Panc1 (cell line): ENCODE data around the gene ASCC3. TPM values are rescaled to one million over a fixed set of nuclear protein-coding genes. Genes with fewer than 3 reads are reported as not detected.

ENCODE experiments used
- ATAC-seq: fragments of 200-7000 bp; cut with Tn5 transposase; 2 replicates; pipeline ENCODE4 v1.9.1; 2020; ENCODE audit warnings: mild to moderate bottlenecking, moderate library complexity
- BruUV-seq: library from RNA; stranded (reverse); fragments of 400-500 nt; replicated peaks from 2 replicates; lab custom pipeline; 2021; lab: Mats Ljungman, UMichigan
- CTCF ChIA-PET: fragments of 300-600 bp; sonication (Branson Sonifier 250); formaldehyde crosslinking; loops from one replicate; lab custom pipeline; 2022; ENCODE audit warnings: antibody characterized with exemption; lab: Charles Lee
- POLR2A ChIA-PET: fragments of 300-600 bp; sonication (Branson Sonifier 250); formaldehyde crosslinking; loops from one replicate; lab custom pipeline; 2022; ENCODE audit warnings: antibody characterized with exemption; lab: Charles Lee
- DNase-seq: peaks from one replicate; pipeline ENCODE4 v3.0.0-alpha.2; 2010; ENCODE audit warnings: low read depth, low spot score
- H3K27ac ChIP-seq: 2 replicates; pipeline ENCODE4 v1.5.1; 2011; ENCODE audit warnings: mild to moderate bottlenecking, low read length, inconsistent platforms
- H3K27me3 ChIP-seq: fragments of 200-500 bp; sonication (Bioruptor generic); 2 replicates; pipeline ENCODE4 v1.6.0; 2014; ENCODE audit warnings: low read length, inconsistent platforms; ENCODE audit not compliant: control insufficient read depth, insufficient read depth
- H3K36me3 ChIP-seq: fragments of 200-500 bp; sonication (Bioruptor generic); 2 replicates; pipeline ENCODE4 v1.5.1; 2014; ENCODE audit warnings: inconsistent platforms, mild to moderate bottlenecking, low read length, moderate library complexity; ENCODE audit not compliant: control insufficient read depth, insufficient read depth
- H3K4me1 ChIP-seq: 2 replicates; pipeline ENCODE4 v1.5.1; 2011; ENCODE audit warnings: inconsistent platforms, mild to moderate bottlenecking, low read length, moderate library complexity; ENCODE audit not compliant: control insufficient read depth, insufficient read depth
- H3K4me3 ChIP-seq, 2 experiments: 2 replicates each; pipeline ENCODE4 v1.5.1; 2011 to 2012; ENCODE audit warnings: low read depth in 2 of 2, low read length in 2 of 2, mild to moderate bottlenecking in 2 of 2, inconsistent platforms in 1 of 2, moderate library complexity in 1 of 2
- H3K9me3 ChIP-seq: fragments of 200-500 bp; sonication (Bioruptor generic); 2 replicates; pipeline ENCODE4 v1.5.1; 2014; ENCODE audit warnings: low read depth, mild to moderate bottlenecking, inconsistent platforms, low read length, moderate library complexity; ENCODE audit not compliant: control insufficient read depth, insufficient read depth
- POLR2AphosphoS5 ChIP-seq: IDR thresholded peaks from 2 replicates; pipeline ENCODE4 v1.6.1; 2012; ENCODE audit warnings: mild to moderate bottlenecking, low read depth, low read length, moderate library complexity
- SIN3A ChIP-seq: IDR thresholded peaks from 2 replicates; pipeline ENCODE4 v1.6.1; 2012; ENCODE audit warnings: low read depth, mild to moderate bottlenecking, low read length, moderate library complexity, borderline replicate concordance; ENCODE audit not compliant: insufficient read depth
- TCF7L2 ChIP-seq: IDR thresholded peaks from 2 replicates; pipeline ENCODE4 v1.6.1; 2011; ENCODE audit warnings: mild to moderate bottlenecking, low read depth, low read length, inconsistent platforms
- in situ Hi-C: cut with HindIII; loops from 2 replicates; pipeline ENCODE4 v1.10.0; 2016; ENCODE audit warnings: low sequenced_read_pairs, low pct_unique_long_range_greater_than_20kb
- intact Hi-C: fragments of 100-400 bp; cut with micrococcal nuclease; formaldehyde crosslinking; loops from one replicate; pipeline ENCODE4 v1.10.0; 2022; ENCODE audit not compliant: unreplicated experiment
- total RNA-seq: library from RNA; stranded (reverse); gene quantifications from one replicate; pipeline ENCODE4 v1.2.1, GENCODE V29; 2021; ENCODE audit not compliant: unreplicated experiment
- TF ChIP-seq, protein P1 (sequence below): fragments of 450-650 bp; IDR thresholded peaks from 2 replicates; pipeline ENCODE4 v1.5.1; 2017; ENCODE audit warnings: mild to moderate bottlenecking
- TF ChIP-seq, protein P2 (sequence below), 2 experiments: IDR thresholded peaks; 2 replicates each; pipeline ENCODE4 v1.6.1; 2011 to 2012; ENCODE audit warnings: low read depth in 2 of 2, control low read depth in 1 of 2, low read length in 1 of 2, mild to moderate bottlenecking in 1 of 2, moderate library complexity in 1 of 2; ENCODE audit not compliant: insufficient read depth in 1 of 2

The ASCC3 gene
- total RNA-seq, 1 experiment from 2014 or later, result 46.9 TPM

DNA sequence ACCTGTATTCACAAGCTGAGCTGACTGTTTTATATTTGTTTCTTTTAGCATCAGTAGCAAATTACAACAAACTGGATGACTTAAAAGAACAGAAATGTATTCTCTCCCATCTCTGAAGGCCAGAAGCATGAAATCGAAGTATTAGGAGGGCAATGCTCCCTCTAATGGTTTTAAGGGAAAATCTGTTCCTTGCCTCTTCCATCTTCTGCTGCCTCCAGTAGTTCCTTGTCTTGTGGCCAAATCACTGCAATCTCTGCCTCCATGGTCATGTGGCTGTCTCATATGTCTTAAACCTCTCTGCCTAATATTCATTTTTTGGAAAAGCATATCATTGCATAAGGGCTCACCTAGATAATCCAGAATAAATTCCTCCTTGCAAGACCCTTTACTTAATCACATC is 25.2 kb upstream of the ASCC3 start:
- ChIA-PET CTCF (no interaction called here), POLR2A (no interaction called here)
- no TSS peak for BruUV-seq
- H3K27ac ChIP-seq, result no peak overlapping the region
- H3K4me3 ChIP-seq, result no peak overlapping the region
- no peak for TF ChIP-seq TCF7L2
- TF ChIP-seq, protein P1, sequence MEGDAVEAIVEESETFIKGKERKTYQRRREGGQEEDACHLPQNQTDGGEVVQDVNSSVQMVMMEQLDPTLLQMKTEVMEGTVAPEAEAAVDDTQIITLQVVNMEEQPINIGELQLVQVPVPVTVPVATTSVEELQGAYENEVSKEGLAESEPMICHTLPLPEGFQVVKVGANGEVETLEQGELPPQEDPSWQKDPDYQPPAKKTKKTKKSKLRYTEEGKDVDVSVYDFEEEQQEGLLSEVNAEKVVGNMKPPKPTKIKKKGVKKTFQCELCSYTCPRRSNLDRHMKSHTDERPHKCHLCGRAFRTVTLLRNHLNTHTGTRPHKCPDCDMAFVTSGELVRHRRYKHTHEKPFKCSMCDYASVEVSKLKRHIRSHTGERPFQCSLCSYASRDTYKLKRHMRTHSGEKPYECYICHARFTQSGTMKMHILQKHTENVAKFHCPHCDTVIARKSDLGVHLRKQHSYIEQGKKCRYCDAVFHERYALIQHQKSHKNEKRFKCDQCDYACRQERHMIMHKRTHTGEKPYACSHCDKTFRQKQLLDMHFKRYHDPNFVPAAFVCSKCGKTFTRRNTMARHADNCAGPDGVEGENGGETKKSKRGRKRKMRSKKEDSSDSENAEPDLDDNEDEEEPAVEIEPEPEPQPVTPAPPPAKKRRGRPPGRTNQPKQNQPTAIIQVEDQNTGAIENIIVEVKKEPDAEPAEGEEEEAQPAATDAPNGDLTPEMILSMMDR, result peak; percentile 24; the same call in 1 of the 2 replicates
- no peaks in the 10 kb centered on the region for H3K27me3 ChIP-seq
- H3K36me3 ChIP-seq, result no peaks in the 10 kb centered on the region
- no peak for ATAC-seq
- in situ Hi-C loops (no loop called here), intact Hi-C loops (no loop called here)
- DNase-seq, result no peak
- H3K4me1 ChIP-seq, result no peaks in the 10 kb centered on the region
- no peaks in the 10 kb centered on the region for H3K9me3 ChIP-seq

DNA sequence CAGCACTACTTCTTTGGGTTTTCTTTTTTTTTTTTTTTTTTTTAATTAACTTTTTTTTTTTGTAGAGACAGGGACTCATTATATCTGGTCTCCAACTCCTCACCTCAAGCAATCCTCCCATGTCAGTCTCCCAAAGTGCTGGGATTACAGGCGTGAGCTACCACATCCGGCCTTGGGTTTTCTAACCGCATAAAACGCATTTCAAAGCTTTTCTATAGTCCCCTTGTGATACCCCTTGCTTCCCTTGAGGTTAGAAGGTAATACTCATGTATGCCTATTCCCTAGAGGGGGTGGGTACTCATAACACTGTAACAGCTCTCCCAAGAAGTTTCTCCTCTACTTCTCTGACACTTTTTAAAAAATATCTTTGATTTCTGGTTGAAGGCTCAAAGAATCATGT is 23.9 kb upstream of the ASCC3 start:
- POLR2A ChIA-PET, result interaction anchor here (0.7 kb wide), 1 partner anchor 155 kb away, joined by 5 read pairs; no protein-coding TSS in a partner anchor
- Histone ChIP-seq H3K27ac (no peak overlapping the region), H3K27me3 (no peaks in the 10 kb centered on the region), H3K36me3 (no peaks in the 10 kb centered on the region), H3K9me3 (no peaks in the 10 kb centered on the region), H3K4me1 (no peaks in the 10 kb centered on the region), H3K4me3 (no peak overlapping the region)
- BruUV-seq, result no TSS peak
- in situ Hi-C loops (no loop called here), intact Hi-C loops (no loop called here)
- CTCF ChIA-PET, result no interaction called here
- no peak for ATAC-seq
- TF ChIP-seq SIN3A (no peak), TCF7L2 (no peak), POLR2AphosphoS5 (no peak)
- TF ChIP-seq, protein P1, result no peak
- TF ChIP-seq, protein P2, sequence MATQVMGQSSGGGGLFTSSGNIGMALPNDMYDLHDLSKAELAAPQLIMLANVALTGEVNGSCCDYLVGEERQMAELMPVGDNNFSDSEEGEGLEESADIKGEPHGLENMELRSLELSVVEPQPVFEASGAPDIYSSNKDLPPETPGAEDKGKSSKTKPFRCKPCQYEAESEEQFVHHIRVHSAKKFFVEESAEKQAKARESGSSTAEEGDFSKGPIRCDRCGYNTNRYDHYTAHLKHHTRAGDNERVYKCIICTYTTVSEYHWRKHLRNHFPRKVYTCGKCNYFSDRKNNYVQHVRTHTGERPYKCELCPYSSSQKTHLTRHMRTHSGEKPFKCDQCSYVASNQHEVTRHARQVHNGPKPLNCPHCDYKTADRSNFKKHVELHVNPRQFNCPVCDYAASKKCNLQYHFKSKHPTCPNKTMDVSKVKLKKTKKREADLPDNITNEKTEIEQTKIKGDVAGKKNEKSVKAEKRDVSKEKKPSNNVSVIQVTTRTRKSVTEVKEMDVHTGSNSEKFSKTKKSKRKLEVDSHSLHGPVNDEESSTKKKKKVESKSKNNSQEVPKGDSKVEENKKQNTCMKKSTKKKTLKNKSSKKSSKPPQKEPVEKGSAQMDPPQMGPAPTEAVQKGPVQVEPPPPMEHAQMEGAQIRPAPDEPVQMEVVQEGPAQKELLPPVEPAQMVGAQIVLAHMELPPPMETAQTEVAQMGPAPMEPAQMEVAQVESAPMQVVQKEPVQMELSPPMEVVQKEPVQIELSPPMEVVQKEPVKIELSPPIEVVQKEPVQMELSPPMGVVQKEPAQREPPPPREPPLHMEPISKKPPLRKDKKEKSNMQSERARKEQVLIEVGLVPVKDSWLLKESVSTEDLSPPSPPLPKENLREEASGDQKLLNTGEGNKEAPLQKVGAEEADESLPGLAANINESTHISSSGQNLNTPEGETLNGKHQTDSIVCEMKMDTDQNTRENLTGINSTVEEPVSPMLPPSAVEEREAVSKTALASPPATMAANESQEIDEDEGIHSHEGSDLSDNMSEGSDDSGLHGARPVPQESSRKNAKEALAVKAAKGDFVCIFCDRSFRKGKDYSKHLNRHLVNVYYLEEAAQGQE (IDR thresholded peaks at IDR 0.05; ENCODE audit: insufficient read depth in 1 of 2, low read depth in 2 of 2, low read length in 1 of 2), result no peak
- DNase-seq, result no peak
